Endothelial cell of hepatic sinusoid (primary cell): ENCODE data around the gene CAMKK2.
"Not testable (repeated sequence)": the region's sequence is repeated elsewhere in the genome, so short reads cannot be mapped to it uniquely, and the experiment has no call there.

Experiments used
- in situ Hi-C: cut with HindIII; loops from 2 replicates; pipeline ENCODE4 v1.10.0; 2017; ENCODE audit warnings: low sequenced_read_pairs

Gene CAMKK2

GRCh38 chr12:121281116-121281515 lies 15.4 kb downstream of the CAMKK2 start:
- in situ Hi-C loops: loop anchor here (10.0 kb wide), 1 partner anchor 586 kb away; no protein-coding TSS in a partner anchor

DNA sequence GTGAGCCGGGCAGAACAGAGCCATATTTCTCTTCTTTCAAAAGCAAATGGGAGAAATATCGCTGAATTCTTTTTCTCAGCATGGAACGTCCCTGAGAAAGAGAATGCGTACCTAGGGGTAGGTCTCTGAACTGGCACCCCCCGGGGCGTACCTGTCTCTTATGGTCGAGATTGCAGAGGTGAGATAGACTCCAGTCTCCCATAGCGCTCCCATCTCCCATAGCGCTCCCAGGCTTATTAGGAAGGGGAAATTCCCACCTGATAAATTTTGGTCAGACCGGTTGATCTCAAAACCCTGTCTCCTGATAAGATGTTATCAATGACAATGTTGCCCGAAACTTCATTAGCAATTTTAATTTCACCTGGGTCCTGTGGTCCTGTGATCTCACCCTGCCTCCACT lies 16.0 kb downstream of the CAMKK2 start:
- in situ Hi-C loops: loop anchor here (10.0 kb wide), 1 partner anchor 586 kb away; no protein-coding TSS in a partner anchor

DNA sequence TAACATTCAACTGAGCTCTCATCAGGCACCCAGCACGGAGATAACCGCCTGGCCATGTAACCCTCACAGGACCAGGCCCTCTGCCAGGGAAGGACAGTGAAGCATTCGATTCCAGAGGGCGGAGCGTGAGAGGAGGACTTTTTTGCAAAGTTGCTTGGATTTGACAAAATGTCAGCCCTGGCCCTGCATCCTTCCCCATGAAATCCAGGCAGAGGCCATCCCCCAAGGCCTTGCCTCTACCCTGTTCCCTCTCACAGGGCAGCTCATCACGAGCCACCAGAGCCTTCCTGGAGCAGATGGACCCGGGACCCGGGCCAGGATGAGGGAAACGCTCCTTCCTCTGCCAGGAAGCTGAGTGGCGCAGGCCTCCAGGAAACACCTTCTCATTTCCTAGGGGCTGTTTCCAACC lies 17.0 kb downstream of the CAMKK2 start:
- in situ Hi-C loops: no loop called here

DNA sequence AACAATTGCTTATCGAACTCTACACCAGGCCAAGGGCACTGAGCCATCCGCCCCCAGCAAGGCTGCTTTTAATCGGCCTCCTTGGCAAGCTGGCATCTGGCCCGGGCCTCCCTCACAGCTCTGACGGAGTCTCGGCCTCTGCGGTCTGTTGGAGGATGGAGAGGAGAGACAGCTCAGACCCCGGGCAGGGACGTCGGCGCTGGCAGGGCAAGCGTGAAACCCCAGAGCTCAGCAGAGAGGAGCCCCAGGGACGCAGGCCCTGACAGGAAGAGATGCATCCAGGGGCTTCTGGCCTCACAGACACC lies 17.5 kb downstream of the CAMKK2 start:
- in situ Hi-C loops: no loop called here

GRCh38 chr12:121278169-121279070 lies 18.1 kb downstream of the CAMKK2 start:
- in situ Hi-C loops: no loop called here

DNA sequence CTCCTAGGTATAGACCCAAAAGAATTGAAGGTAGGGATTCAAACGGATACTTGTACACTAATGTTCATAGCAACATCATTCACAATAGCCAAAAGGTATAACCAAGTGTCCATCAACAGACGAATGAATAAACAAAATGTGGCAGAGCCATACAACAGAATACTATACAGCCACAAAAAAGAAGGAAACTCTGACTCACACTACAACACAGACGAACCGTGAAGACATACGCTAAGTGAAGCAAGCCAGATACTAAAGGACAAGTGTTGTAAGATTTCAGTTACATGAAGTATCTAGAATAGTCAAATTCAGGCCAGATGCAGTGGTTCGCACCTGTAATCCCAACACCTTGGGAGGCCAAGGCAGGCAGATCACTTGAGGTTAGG lies 19.1 kb downstream of the CAMKK2 start:
- in situ Hi-C loops: no loop called here

- in situ Hi-C loops: no loop called here
Observed at GRCh38 chr12:121274036-121274763, 22.3 kb downstream of the CAMKK2 start.

DNA sequence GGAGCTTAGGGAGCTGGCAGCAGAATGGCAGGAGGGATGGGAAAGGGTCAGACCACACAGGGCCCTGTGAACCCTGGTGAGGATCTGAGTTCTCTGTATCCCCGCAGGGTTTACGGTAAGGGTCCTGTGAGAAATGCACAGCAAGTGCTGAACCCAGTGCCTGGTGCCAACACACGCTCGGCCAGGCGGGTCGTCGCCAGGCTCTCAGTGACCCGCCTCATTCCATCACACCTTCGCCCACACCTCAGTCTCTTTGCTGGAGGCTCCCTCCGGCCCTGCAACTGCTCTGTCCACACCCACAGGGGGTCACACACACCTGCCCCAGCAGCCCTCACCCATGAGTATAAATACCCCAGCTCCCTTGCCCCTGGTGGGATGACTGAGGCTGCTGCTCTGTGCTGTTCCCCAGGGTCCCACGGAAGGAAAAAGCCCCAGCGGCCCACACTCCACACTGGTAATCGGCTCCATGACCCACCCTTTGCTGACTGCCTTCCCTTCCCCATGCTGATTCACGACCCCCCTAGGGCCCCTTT lies 23.1 kb downstream of the CAMKK2 start:
- in situ Hi-C loops: no loop called here

DNA sequence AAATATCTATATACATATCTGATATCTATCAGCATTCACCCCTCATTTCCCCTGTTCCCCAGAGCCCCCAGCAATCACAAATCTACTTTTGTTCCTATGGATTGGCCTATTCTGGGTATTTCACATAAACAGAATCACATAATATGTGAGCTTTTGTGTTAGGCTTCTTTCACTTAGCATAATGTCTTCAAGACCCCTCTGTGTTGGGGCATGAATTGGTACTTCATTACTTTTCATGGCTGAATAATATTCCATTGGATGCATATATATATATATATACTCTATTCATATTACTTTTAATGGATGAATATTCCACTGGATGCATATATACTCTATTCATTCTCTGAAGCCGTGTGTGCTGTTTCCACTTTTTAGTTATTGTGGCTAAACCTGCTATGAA lies 28.7 kb downstream of the CAMKK2 start:
- in situ Hi-C loops: no loop called here

GRCh38 chr12:121264951-121265515 lies 31.5 kb downstream of the CAMKK2 start:
- in situ Hi-C loops: no loop called here

DNA sequence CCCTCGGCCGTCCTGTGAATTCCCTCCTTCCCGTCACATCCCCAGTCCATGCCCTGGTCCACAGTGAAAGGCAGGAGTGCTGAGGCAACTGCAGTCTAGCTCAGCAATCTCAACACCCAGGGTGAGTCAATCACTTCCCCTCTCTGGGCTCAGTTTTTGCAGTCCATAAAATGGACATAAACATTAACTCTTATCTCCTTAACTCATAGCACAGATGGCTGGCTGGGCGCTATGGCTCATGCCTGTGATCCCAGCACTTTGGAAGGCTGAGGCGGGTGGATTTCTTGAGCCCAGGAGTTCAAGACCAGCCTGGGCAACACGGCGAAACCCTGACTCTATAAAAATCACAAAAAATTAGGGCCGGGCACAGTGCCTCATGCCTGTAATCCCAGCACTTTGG lies 32.4 kb downstream of the CAMKK2 start:
- in situ Hi-C loops: no loop called here

GRCh38 chr12:121263206-121263935 lies 33.1 kb downstream of the CAMKK2 start:
- in situ Hi-C loops: no loop called here

GRCh38 chr12:121261398-121261797 lies 35.1 kb downstream of the CAMKK2 start:
- in situ Hi-C loops: no loop called here

DNA sequence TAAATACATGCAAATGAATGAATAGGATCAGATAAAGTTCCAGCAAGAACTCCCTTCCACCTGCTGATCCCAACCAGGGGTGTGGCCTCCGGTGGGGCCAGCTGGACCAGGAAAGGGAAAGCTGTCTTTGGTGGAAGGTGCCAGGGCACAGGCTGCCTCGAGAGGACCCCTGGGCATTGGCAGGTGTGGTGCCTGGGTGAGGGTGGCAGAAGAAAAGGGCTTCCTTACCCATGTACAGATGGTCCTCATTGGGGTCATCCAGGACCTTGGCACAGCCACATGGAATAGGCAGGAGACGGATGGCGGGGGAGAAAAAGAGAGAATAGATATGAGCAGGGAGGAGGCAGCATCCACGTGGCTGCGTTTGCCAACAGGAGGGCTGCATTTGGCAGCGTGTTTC lies 36.4 kb downstream of the CAMKK2 start:
- in situ Hi-C loops: no loop called here

DNA sequence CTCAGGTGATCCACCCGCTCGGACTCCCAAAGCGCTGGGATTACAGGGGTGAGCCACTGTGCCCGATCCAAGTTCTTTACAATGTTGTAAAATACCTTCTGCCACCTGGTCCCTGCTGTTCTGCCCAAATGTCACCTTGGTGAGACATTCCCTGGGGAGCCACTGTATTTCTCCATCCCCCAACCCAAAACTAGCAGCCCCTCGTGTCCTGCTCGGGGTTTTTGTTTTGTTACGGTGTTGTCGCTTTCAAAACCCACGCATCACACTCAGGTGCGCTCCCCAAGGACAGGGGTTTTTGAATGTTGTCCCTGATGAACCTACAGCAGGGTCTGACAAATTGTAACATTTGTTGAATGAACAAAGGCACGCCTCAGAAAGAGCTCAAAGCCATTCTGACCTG lies 37.4 kb downstream of the CAMKK2 start:
- in situ Hi-C loops: no loop called here

GRCh38 chr12:121257704-121258449 lies 38.6 kb downstream of the CAMKK2 start:
- in situ Hi-C loops: not testable (repeated sequence)

DNA sequence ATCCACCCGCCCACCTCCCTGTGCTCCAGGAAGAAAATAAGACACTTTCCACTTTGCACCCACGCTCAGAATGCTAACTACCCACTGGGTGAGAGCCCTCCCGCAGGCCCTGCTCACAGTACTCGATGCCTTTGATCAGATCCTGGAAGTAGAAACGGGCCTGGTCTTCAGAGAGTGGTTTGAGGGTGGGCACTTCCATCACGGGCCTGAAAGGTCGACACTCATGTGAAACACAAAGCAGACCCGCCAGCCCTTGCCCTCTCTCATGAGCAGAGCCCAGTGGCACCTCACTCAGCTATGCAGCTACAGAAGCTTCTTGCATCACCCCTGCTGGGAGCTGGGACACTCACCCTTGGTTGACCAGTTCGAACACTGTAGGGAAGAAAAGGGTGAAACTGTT lies 41.1 kb downstream of the CAMKK2 start:
- in situ Hi-C loops: no loop called here

GRCh38 chr12:121253638-121254335 lies 42.7 kb downstream of the CAMKK2 start:
- in situ Hi-C loops: no loop called here

DNA sequence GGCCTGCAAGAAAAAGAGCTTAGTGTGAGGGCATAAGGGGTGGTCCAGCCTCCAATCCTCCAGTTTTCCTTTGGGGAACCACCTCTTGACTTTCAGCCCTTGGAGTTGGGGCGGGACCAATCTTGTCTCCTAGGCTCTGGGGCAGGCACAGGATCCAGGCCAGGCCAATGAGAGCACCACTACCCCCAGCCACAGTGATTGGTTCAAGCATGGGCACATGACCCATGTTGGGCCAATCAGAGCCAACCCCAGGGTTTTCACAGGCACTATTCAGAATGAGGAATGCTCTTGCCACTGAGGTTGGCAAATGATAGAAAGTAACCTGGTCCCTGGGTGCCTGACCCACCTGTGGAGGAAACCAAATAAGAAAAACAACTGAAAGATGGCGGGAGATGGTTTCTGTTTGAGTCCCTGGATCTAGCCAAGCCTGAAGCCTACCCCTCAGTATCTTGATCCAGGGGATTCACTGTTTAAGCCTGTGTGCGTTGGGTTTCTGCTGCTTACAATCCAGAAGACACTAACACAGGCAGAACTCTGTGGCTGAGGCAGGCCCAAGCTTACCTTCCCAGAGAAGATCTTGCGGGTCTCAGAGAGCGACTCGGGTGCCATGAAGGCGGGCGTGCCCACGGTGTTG lies 43.7 kb downstream of the CAMKK2 start:
- in situ Hi-C loops: no loop called here
